ENCODE results near the gene ST6GALNAC3. TPM values are rescaled to one million over a fixed set of nuclear protein-coding genes. Genes with fewer than 3 reads are reported as not detected.
A peak's percentile ranks its signal among the peaks of the same experiment; 100 is the strongest.
"Not testable (repeated sequence)": the region's sequence is repeated elsewhere in the genome, so short reads cannot be mapped to it uniquely, and the experiment has no call there.

Gene ST6GALNAC3
- polyA plus RNA-seq (ENCODE audit: insufficient read length in 4 of 4): 100 to 1,000 TPM in 1 of 4 donors, 10 to 100 TPM in 3; 72.5 to 103 (median 85.1) TPM

DNA sequence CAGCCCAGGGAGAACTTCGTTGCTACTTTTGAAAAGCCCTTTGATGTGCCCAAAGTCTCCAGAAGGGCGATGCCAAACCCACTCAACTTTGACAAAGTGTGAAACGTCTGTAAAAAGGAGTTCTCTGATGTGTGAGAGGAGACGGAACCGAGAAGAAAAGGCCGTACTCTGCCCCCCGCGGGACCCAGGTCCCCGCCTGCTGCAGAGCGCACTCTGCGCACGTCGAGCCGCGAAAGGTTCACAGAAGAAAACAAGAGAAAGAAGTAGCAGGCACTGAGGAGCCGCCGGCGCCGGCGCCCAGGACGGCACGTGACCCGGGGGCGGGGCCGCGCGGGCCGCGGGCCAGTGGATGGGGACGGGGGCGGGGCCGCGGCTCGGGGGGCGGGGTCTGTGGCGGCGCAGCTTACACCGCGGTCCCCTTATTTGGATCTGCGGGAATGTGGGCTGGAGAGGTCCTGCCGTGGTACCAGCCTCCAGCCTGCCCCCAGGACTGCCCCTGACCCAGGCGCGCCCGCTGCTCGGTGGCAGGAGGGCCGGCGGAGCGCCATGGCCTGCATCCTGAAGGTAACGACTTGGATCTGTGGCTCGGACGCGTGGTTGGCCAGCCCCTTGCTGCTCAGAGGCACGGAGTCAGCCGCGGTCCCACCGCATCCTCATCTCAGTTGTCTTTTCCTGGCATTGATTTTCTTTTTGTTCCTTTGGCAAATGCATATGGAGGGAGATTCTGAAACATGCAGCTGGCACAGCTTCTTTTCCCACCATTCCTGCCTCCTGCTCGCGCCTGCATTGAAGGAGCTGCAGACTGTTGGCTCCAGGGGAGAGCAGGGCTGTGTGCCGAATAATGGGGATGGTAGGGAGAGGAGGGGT, at the start of gene ST6GALNAC3:
ST6GALNAC3 (plus strand) TSS at position 426 of the 867 bp plus-strand sequence.
- DNase-seq (ENCODE audit: low read depth in 4 of 4, low spot score in 2 of 4): peak; percentile 50 to 73 (median 66)

DNA sequence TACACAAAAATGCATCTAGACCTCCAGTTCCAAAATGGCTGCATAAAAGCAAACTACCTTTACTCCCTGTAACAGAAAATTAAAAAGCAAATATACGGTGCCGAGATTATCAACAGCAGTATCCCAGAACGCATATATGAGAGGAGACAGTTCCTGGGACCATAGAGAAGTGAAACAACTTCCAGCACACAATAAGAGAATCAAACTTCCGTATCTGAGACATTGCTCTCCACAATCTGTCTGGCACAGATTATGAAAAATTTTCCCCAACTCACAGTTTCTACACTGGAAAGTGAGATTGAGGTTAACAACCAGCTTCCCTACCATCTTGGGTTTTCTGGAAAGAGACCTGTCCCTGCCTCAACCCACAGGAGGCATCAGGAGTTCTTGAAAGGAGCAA, 47.2 kb upstream of the ST6GALNAC3 start:
- DNase-seq (ENCODE audit: low read depth in 4 of 4, low spot score in 2 of 4): no peak

DNA sequence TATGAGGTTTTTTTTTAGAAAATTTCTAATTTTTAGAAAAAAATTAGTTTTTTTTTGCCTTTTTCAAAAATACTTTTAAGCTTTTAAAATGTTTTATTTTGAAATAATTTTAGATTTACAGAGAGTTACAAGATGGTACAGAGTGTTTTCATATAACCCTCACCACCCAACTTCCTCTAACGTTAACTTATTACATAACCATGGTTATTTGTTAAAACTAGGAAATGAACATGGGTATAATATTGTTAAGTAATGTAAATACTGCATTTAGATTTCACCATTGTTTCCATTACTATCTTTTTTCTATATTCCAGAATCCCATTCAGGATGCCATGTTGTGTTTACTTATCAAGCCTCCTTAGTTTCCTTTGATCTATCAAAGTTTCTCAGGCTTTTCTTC, 45.2 kb upstream of the ST6GALNAC3 start:
- no peak for DNase-seq (ENCODE audit: low read depth in 4 of 4, low spot score in 2 of 4)

DNA sequence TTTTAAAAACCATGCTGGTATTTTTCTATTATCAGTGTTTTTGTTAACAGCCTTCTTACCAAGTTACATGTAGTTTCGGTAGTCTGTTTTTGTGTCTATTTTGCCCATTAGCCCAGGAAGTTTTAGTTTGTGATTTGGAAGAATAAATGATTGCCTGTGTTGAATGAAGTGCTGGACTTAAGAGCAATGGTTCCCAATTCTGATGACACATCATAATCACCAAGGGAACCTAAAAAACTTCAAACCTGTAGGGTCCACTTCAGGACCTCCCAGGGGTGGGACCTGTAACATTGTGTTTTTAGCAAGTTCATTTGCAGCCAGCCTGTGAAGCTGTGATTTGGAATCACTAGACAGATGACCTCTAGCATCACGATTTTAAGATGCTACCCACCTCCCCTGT, 43.0 kb upstream of the ST6GALNAC3 start:
- DNase-seq (ENCODE audit: low read depth in 4 of 4, low spot score in 2 of 4): no peak

DNA sequence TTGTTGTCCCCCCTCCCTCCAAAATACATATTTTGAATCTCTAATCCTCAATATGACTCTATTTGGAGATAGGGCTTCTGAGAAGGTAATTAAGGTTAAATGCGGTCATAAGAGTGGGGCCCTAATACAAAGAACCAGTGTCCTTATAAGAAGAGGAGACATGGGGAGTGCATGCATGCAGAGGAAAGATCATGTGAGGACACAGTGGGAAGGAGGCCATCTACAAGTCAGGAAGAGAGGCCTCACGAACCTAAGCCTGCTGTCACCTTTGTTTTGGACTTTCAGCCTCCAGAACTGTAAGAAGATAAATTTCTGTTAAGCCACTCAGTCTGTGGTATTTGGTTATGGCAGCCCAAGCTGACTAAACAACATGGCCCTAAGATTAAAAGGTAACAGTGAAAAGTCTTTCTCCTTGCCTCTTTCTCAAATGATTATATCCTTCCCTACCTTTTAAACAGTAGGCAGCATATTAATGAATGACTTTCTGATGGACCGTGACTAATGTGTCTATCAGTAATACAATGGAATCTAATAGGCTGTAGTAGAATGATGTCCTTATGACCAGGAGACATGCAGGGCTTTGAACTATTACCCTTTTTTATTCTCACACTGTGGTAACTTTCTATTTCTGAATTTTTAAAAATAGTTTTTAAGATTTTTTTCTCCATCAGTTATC, 40.6 kb upstream of the ST6GALNAC3 start:
- DNase-seq (ENCODE audit: low read depth in 4 of 4, low spot score in 2 of 4): no peak

DNA sequence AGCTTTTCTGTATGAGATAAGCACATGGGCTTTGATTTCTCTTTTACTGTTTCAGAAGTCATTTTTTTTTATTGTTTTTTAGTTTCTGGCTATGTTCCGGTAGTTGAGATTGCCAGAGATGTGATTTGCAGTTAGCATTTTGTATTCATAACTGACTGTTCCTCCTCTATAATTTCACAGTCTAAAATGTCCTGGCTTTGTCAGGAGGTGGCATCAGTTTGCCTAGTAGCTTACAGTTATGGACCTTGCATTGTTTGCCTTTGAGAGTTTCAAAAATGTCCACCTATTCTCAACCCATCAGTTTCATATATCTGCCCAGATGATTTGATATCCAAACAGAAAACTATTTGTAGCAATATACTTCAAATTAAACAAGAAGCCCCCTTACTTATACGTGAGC, 39.5 kb upstream of the ST6GALNAC3 start:
- DNase-seq (ENCODE audit: low read depth in 4 of 4, low spot score in 2 of 4): no peak

DNA sequence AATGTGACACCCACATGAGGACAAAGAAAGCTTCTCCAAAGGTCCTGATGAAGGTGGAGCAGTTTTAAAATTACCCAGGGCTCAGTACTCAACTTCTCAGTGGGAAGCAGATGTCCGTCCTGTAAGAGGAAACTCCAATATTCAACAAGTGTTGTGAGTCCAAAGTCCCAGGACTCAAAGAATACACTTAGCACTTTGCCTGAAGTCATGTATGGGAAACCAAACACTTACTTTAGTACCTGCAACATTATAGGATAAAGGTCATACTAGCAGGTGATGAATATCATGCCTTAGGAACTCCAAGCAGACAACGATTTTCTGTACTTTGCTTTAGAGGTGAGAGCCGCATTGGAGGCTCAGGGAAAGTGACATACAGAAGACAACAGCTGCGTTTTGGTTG, 37.2 kb upstream of the ST6GALNAC3 start:
- no peak for DNase-seq (ENCODE audit: low read depth in 4 of 4, low spot score in 2 of 4)

DNA sequence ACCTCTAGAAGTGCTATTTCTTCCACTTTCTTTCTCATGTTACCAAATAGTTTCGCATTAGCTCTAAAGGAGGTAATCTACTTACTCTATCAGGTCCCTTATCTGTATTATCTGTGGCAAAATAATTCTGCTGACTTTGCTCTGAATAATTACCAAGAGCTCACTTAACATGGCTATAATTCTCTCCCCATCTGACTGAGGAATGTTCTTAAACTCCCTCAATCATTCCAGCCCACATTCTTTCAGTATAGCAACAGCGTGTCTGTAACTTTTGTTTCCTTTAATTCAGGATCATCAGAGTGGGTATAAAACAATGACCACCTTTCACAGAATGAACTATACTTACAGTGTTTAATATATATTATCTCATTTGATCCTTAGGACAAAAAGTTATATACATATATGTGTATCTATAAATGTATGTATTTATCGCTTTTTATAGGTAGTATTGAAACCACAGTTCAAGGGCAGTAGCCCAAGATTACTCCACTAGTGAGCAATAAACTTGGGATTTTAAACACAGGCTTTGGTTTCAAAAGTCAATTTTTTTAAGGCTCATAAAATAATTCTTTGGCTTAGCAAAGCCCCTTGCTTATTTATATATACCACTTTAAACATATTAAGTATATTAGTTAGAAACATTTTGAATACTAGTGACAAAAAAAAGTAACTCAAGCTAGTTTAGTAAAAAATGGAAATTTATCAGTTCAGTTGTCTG, 36.1 kb upstream of the ST6GALNAC3 start:
- no peak for DNase-seq (ENCODE audit: low read depth in 4 of 4, low spot score in 2 of 4)

DNA sequence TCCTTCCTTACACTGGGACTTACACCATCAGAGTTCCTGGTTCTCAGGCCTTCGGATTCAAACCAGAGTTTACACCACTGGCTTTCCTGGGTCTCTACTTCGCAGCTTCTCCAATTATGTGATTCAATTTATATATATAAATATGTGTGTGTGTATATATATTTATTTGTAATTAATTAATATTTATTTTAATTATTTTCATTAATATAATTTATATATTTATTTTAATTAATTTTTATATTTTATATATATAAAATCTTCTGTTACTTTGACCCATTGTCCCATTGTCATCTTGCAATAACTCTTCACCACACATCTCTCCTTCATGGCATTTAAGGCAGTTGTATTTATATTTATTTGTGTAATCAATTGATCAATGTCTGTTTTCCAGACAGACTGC, 28.4 kb upstream of the ST6GALNAC3 start:
- DNase-seq (ENCODE audit: low read depth in 4 of 4, low spot score in 2 of 4): no peak

DNA sequence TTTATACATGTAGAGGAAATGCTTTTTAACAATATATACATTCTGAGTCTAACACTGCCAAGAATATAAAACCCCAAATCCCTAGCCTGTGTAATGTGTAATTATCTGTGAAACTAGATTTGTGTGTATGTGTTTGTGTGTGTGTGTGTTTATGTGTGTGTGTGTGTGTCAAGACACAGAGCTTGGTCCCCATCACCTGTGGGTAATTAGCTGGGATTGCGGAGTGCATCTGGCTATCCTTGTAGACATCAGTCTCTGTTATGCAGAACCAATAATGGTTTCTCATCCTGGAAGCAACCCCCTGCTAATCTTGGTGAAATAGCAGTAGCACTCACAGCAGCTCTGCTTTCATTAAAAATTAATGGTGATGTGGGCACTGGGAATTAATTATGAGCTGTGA, 26.3 kb upstream of the ST6GALNAC3 start:
- DNase-seq (ENCODE audit: low read depth in 4 of 4, low spot score in 2 of 4): no peak

DNA sequence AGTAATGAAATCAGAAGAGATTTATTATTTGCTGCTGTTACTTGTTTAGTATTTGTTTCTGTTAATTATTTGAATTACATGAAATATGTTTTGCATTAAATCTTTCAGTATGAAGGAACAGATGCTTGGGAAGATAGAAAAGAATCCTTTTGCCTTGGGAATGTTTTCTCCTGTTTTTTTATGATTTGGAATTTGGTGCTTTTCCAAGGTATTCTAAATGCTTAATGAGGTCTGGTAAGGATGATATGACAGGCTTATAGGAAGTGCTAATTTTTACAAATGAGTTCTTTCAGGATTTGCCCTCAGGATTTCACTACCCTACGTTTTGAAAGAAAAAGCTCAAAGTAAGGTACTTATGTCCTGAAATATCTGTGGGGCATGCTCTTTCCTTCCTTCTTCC, 25.6 kb upstream of the ST6GALNAC3 start:
- DNase-seq (ENCODE audit: low read depth in 4 of 4, low spot score in 2 of 4): no peak

DNA sequence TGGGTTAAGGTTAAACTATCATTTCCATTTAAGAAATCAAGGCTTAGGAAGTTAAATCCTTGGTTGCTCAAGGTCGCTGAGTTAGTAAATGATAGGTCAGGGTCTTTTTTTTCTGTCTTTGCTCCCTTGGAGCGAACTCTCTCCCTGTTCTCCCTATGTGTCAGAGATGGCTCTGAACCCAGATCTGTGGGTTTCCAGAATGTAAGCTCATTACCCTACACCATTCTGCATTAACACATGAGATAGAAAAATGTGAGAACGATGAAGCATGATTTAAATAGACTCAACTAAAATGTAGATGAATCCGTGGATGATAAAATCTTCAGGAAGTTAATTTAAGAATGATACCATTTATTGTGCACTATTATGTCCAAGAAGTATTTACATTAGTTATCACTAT, 25.0 kb upstream of the ST6GALNAC3 start:
- DNase-seq (ENCODE audit: low read depth in 4 of 4, low spot score in 2 of 4): no peak

DNA sequence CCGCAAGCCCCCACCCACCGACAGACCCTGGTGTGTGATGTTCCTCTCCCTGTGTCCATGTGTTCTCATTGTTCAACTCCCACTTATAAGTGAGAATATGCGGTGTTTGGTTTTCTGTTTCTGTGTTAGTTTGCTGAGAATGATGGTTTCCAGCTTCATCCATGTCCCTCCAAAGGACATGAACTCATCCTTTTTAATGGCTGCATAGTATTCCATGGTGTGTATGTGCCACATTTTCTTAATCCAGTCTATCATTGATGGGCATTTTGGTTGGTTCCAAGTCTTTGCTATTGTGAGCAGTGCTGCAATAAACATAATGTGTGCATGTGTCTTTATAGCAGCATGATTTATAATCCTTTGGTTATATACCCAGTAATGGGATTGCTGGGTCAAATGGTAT, 24.5 kb upstream of the ST6GALNAC3 start:
- DNase-seq (ENCODE audit: low read depth in 4 of 4, low spot score in 2 of 4): not testable (repeated sequence)

DNA sequence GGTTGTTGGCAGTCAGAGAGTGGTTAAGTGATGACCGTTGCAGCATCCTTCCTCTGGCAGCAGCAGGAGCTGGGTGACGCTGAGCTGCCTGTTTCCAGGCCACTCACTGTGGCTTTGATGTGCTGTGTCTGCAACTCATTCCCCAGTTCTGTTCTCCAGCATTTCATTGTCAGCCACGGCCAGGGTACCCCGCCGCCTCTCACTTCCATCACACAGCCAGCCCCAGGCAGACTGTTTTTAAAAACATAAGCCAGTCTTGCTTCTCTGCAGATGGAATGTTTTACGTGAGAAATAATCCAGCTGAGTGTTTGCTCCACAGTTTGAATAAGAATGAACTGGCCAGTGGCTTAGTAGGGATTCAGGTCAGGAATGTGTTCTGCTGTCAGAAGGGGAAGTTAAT, 21.5 kb upstream of the ST6GALNAC3 start:
- DNase-seq (ENCODE audit: low read depth in 4 of 4, low spot score in 2 of 4): no peak

DNA sequence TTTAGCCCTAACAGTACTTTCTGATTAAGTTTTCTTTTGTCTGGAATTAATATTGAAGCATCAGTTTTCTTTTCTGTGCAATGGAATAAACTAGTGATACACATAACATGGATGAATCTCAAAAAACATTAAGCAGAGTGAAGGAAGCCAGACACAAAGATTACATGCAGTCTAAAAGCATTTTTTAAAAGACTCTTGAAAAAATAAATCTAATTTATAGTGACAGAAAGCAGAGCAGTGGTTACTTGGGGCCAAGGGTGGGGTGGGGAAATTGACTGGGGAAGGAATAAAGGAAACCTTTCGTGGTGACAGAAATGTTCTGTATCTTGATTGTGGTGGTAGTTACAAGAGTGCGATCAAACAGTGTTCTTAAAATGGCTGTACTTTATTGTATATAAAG, 20.2 kb upstream of the ST6GALNAC3 start:
- DNase-seq (ENCODE audit: low read depth in 4 of 4, low spot score in 2 of 4): no peak

DNA sequence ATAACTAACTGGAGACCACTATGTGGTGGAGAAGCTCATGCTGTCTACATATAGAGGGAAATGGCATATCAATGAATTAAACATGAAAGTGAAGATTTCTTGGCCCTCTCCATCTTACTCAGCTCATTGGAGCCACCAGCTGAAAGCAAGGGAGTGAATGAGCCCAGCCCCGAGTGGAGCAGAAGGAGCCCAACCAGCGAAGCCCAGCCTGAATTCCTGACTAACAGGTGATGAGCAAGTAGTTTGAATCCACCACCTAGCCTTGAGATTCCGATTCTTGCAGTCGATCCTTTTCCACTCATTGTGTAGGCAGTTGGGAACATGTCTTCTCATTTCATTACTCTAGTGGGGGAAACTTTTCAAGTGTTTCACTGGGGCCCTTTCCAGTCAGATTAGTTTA, 18.6 kb upstream of the ST6GALNAC3 start:
- no peak for DNase-seq (ENCODE audit: low read depth in 4 of 4, low spot score in 2 of 4)

DNA sequence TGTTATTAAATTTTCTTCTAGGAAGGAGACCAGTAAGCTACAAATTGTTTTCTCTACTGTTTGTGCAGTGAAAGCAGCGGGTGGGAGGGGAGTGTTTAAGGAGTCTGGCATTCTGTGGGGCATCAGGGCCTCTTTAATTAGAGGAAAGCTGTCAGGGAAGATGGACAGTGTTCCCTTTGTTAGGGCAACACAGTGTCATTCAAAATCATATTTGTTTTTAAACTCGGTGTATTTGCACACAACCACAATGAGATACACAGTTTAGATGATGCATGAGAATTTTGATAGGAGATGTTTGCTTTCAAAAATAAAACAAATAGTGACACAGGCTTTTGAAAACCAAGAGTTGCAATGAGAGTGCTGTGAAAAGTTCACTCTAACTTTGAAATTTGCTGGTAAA, 15.1 kb upstream of the ST6GALNAC3 start:
- DNase-seq (ENCODE audit: low read depth in 4 of 4, low spot score in 2 of 4): no peak

DNA sequence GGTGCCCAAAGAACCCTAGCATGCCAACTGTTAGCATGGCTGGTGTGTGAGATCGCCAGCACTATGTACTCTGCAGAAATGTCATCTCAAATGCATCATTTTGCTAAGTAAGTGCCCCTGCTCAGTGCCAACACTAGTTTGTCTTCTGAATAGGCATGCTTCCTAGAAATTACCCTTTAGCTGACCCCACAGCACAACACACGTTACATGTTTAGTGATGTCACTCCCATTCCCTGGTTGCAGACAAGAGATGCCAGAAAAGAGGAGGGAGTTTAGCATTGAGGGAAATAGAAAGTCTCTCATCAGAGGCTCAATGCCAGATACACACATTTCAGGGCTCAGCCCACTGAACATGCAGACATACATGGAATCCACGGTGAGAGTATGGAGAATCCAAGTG, 9.3 kb upstream of the ST6GALNAC3 start:
- DNase-seq (ENCODE audit: low read depth in 4 of 4, low spot score in 2 of 4): no peak

DNA sequence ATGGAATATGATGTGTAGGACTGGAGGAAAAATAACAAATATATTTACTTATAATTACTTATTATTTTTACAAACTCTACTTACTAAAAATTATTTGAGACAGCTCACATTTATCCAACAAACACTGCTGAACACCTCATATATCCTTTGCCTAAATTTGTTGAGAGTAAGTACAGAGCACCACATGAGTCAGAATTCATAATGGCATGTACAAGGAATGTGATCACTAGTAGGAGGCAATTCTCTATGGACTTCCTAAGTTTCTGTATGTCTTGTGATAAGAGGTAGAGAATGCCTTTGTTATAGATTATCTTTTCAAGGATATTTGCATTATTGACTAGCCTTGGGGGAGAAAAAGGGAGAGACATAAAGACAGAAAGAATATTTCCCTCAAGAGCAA, 8.2 kb upstream of the ST6GALNAC3 start:
- DNase-seq (ENCODE audit: low read depth in 4 of 4, low spot score in 2 of 4): no peak

DNA sequence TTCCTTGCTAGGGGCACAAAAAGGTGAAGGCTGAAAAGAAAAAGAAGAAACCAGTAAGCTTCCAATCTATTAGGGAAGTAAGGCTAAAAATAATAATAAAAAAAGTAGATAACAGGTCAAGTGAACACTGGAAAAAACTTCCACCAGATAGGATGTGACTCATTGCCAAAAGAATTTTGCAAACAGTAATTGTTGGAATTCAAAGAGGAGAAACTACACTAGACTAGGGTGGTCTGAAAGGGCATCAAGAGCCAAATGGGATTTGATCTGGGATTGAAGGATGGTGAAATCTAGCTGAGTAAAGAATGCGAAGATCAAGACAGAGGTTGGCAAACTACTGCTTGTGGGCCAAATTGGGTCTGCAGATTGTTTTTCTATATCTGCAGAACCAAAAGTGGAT, 6.0 kb upstream of the ST6GALNAC3 start:
- DNase-seq (ENCODE audit: low read depth in 4 of 4, low spot score in 2 of 4): no peak

DNA sequence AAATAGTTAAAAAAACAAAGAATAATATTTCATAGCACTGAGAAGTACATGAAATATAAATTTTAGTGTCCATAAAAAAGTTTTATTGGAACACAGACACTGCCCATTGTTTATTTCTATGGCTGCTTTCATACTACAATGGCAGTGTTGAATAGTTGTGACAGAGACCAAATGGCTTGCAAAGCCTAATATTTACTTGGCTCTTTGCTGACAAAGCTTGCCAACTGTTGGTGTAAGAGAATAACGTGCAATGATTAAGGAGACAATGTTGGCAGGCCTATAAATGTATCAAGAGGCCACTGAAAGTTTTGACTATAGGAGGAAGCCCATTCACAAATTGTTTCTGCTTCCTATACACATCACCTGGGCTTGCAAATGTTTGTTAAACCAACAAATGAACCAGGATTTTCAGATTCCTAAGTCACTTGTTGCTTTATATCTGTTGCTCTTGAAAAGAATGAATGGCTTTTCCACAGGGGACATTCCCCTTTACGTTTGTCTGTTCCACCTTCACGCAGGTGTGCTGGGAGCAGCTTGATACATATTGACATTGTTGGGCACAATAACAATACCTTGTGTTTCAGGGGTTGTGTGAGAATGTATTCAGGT, 5.5 kb upstream of the ST6GALNAC3 start:
- DNase-seq (ENCODE audit: low read depth in 4 of 4, low spot score in 2 of 4): no peak

Measured in left renal cortex interstitium (tissue), 4 donors.